Suprapubic skin (tissue), 4 donors: ENCODE results near the gene KCNK4. TPM values are rescaled to one million over a fixed set of nuclear protein-coding genes. Genes with fewer than 3 reads are reported as not detected.

Source experiments
- DNase-seq, 2 donors: peaks; one replicate each; pipeline ENCODE4 v3.0.0-alpha.2; 2019; ENCODE audit warnings: low spot score in 2 of 2
- H3K27ac ChIP-seq: fragments of 200-600 bp; sonication (generic); one replicate; pipeline ENCODE4 v1.5.1; 2019
- H3K27me3 ChIP-seq: fragments of 200-600 bp; sonication (generic); one replicate; pipeline ENCODE4 v1.5.1; 2019
- H3K36me3 ChIP-seq: fragments of 200-600 bp; sonication (generic); one replicate; pipeline ENCODE4 v1.5.1; 2019
- H3K4me1 ChIP-seq: fragments of 200-600 bp; sonication (generic); one replicate; pipeline ENCODE4 v1.5.1; 2019
- H3K4me3 ChIP-seq: fragments of 200-600 bp; sonication (generic); one replicate; pipeline ENCODE4 v1.5.1; 2019; ENCODE audit warnings: mild to moderate bottlenecking
- H3K9me3 ChIP-seq: fragments of 200-600 bp; sonication (generic); one replicate; pipeline ENCODE4 v1.5.1; 2019
- EP300 ChIP-seq: sonication (generic); formaldehyde crosslinking; IDR thresholded peaks from one replicate; pipeline ENCODE4 v1.6.1; 2017; ENCODE audit warnings: antibody characterized with exemption
- POLR2A ChIP-seq, 2 donors: fragments of 450-650 bp; IDR thresholded peaks; one replicate each; pipeline ENCODE4 v1.6.1; 2017; ENCODE audit warnings: antibody characterized with exemption in 2 of 2, mild to moderate bottlenecking in 2 of 2, moderate library complexity in 2 of 2
- POLR2AphosphoS5 ChIP-seq, 3 donors: sonication (generic); formaldehyde crosslinking; IDR thresholded peaks; one replicate each; pipeline ENCODE4 v1.6.1; 2017; ENCODE audit warnings: antibody characterized with exemption in 3 of 3
- WGBS: methylation state at CpG from one replicate; pipeline ENCODE4 v1.1.5; 2018; 5-methylcytosine and 5-hydroxymethylcytosine counted together
- total RNA-seq, 4 donors: library from RNA; depleted of rRNA; stranded (reverse); fragments of >200 nt; gene quantifications; one replicate each; pipeline ENCODE4 v1.1.0, GENCODE V29; 2016
- TF ChIP-seq, protein P1 (sequence below), 2 donors: fragments of 200-600 bp in 1 of 2; fragments of 450-650 bp in 1 of 2; sonication (generic) in 1 of 2; IDR thresholded peaks; one replicate each; pipeline ENCODE4 v1.5.1; 2016 to 2019; ENCODE audit warnings: antibody characterized with exemption in 2 of 2, mild to moderate bottlenecking in 1 of 2, moderate library complexity in 1 of 2

The KCNK4 gene
- total RNA-seq, 4 donors from 2014 or later: not detected

DNA sequence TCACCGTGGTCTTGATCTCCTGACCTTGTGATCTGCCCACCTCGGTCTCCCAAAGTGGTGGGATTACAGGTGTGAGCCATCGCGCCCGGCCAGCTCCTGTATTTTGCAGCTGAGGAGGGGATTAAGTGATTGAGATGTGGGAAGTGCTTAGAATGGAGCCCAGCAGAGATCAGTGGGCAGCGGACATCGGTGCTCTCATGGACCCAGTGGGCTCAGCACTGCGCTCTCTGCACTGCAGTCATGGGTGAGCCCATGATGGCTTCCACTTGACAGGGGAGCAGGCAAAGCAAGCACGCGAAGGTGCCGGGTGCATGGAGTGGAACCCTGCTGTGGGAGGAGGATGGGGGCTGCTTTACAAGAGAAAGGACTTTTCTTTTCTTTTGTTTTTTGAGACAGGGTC, 39.8 kb downstream of the KCNK4 start:
- Histone ChIP-seq H3K27ac (no peak overlapping the region), H3K27me3 (no peaks in the 10 kb centered on the region), H3K4me1 (peaks cover 30% of the 10 kb centered on the region), H3K4me3 (no peak overlapping the region), H3K36me3 (no peaks in the 10 kb centered on the region), H3K9me3 (no peaks in the 10 kb centered on the region)
- no peak for DNase-seq
- TF ChIP-seq POLR2A (IDR thresholded peaks at IDR 0.05) (no peak), EP300 (no peak), POLR2AphosphoS5 (IDR thresholded peaks at IDR 0.05) (no peak)
- TF ChIP-seq, protein P1, sequence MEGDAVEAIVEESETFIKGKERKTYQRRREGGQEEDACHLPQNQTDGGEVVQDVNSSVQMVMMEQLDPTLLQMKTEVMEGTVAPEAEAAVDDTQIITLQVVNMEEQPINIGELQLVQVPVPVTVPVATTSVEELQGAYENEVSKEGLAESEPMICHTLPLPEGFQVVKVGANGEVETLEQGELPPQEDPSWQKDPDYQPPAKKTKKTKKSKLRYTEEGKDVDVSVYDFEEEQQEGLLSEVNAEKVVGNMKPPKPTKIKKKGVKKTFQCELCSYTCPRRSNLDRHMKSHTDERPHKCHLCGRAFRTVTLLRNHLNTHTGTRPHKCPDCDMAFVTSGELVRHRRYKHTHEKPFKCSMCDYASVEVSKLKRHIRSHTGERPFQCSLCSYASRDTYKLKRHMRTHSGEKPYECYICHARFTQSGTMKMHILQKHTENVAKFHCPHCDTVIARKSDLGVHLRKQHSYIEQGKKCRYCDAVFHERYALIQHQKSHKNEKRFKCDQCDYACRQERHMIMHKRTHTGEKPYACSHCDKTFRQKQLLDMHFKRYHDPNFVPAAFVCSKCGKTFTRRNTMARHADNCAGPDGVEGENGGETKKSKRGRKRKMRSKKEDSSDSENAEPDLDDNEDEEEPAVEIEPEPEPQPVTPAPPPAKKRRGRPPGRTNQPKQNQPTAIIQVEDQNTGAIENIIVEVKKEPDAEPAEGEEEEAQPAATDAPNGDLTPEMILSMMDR (IDR thresholded peaks at IDR 0.05): no peak
- WGBS: 84% methylated on average over 11 of the region's 11 CpGs

DNA sequence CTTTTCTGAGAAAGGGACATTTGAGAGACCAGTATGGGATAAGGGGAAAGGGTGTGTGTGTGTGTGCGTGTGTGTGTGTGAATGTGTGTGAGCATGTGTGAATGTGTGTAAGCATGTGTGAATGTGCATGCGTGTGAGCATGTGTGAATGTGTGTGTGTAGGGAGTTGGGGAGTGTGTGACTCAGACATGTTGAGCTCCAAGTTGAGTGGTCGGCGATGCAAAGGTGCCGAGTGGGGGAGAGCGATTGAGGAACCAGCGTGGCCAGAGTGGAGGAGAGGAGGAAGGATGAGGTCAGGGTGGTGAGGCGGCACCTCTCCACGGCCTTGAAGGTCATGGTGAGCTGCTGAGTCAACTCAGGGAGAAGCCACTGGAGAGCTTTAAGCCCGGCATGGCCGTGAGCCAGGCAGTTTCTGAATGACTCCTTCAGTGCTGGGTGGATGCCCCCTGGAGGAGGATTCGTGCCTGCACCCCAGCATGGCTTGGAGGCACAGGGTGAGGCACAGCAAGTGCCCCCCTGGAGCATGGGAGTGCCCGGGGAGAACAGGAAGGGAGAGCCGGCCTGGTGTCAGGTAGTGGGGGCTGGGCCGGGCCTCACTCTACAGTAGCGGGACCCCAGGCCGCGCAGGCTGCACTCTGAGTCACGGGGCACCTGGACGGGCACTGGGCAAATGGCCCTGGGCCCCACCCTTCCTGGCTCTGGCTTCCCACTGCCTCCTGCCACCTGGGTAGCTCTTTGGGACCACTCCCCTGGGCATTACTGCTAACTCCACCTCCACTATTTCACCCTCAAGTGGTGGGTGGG, 40.7 kb downstream of the KCNK4 start:
- no peaks in the 10 kb centered on the region for H3K9me3 ChIP-seq
- H3K4me3 ChIP-seq: no peak overlapping the region
- H3K27ac ChIP-seq: no peak overlapping the region
- TF ChIP-seq, protein P1 (IDR thresholded peaks at IDR 0.05): peak; percentile 33 to 58
- TF ChIP-seq EP300: no peak
- H3K36me3 ChIP-seq: no peaks in the 10 kb centered on the region
- DNase-seq: no peak
- H3K27me3 ChIP-seq: no peaks in the 10 kb centered on the region
- WGBS: 20% methylated on average over 15 of the region's 20 CpGs
- H3K4me1 ChIP-seq: peaks cover 30% of the 10 kb centered on the region

DNA sequence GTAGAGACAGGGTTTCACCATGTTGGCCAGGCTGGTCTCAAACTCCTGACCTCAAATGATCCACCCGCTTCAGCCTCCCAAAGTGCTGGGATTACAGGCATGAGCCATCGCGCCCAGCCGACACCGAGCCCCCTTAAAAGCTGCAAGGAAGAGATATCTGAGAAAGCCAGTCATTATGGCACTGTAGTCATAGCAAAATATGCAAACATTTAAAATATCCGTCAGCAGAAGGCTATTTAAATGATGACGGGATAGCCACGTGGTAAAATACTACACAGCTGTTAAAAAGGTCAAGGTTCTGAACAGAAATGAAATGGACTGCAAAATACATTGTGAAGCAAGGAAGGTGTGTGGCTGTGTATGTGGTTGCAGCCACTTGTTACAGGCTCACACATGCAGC, 42.5 kb downstream of the KCNK4 start:
- no peak for TF ChIP-seq EP300
- no peak for TF ChIP-seq POLR2AphosphoS5 (IDR thresholded peaks at IDR 0.05)
- no peak for TF ChIP-seq POLR2A (IDR thresholded peaks at IDR 0.05)
- TF ChIP-seq, protein P1 (IDR thresholded peaks at IDR 0.05): no peak

DNA sequence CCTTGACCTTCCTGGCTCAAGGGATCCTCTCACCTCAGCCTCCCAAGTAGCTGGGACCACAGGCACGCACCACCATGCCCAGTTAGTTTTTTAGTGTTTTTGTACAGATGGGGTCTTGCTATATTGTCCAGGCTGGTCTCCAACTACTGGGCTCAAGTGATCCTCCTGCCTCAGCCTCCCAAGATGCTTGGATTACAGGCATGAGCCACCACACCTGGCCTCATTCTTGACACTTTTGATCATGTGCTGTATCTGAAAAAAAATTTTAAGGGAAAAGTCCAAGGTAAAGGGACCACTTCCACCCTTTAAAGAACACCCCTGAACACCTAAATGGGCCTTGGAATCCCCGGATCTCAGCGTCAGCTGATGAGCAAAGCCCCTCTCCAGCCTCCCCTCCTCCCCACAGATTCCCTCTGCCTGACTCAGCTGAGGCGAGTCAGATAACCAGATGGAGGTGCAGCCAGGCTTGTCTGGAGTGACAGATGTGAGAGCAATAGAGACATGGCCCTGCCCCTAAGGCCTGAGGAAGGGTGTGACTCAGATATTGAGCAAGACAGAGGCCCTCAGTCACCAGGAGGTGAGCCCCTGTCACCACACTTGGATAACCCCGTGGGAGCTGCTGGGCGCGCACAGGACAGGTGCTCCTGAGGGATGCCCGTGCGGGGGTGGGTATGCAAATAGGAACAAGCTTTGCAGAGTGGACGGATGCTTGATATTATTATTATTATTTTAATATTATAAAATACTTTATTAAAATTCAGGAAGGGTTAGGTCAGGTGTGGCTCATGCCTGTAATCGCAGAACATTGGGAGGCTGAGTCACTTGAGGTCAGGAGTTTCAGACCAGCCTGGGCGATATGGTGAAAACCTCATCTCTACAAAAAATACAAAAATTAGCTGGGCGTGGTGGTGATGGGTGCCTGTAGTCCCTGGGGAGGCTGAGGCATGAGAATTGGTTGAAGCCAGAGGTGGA, 43.9 kb downstream of the KCNK4 start:
- Histone ChIP-seq H3K27me3 (no peaks in the 10 kb centered on the region), H3K27ac (peak overlapping the region; percentile 36), H3K9me3 (no peaks in the 10 kb centered on the region), H3K4me1 (peaks cover 20% of the 10 kb centered on the region), H3K4me3 (no peak overlapping the region), H3K36me3 (no peaks in the 10 kb centered on the region)
- TF ChIP-seq POLR2A (IDR thresholded peaks at IDR 0.05) (no peak), POLR2AphosphoS5 (IDR thresholded peaks at IDR 0.05) (peak in 2 of 3 donors; percentile 35 to 70)
- WGBS: 39% methylated on average over 13 of the region's 13 CpGs
- no peak for DNase-seq

More for the DNA sequence above, 42.5 kb downstream of the KCNK4 start:
- no peak overlapping the region for H3K27ac ChIP-seq
- no peak for DNase-seq
- no peak overlapping the region for H3K4me3 ChIP-seq
- H3K27me3 ChIP-seq: no peaks in the 10 kb centered on the region
- 90% methylated on average over 8 of the region's 8 CpGs for WGBS
- peaks cover 30% of the 10 kb centered on the region for H3K4me1 ChIP-seq
- no peaks in the 10 kb centered on the region for H3K36me3 ChIP-seq
- H3K9me3 ChIP-seq: no peaks in the 10 kb centered on the region

DNA sequence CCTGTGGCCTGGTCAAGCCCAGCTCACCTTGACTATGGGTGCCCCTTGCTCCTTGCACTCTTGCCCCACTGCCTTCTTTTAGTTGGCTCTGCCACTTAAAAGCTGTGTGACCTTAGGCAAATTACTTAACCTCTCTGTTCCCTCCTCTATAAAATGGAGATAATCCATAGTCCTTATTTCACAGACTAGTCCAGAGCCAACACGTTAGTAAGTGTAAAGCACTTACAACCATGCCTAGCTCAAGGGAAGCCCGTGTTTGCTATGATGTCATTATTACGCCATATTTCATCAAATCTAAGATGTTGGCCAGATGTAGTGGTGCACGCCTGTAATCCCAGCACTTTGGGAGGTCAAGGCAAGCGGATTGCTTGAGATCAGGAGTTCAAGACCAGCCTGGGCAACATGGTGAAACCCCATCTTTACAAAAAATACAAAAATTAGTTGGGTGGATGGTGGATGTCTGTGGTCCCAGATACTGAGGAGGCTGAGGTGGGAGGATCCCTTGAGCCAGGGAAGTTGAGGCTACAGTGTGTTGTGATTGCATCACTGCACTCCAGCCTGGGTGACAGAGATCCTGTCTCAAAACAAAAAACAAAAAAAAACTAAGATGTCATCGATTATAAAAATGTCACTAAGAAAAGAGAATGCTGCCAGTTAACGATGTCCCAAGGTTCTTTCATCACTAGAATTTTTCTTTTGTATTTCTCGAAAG, 46.6 kb downstream of the KCNK4 start:
- WGBS: 71% methylated on average over 8 of the region's 8 CpGs
- Histone ChIP-seq H3K9me3 (no peaks in the 10 kb centered on the region), H3K27me3 (no peaks in the 10 kb centered on the region), H3K4me3 (no peak overlapping the region), H3K27ac (no peak overlapping the region), H3K36me3 (no peaks in the 10 kb centered on the region), H3K4me1 (peaks cover 14% of the 10 kb centered on the region)
- TF ChIP-seq, protein P1 (IDR thresholded peaks at IDR 0.05): no peak
- TF ChIP-seq POLR2A (IDR thresholded peaks at IDR 0.05) (no peak), EP300 (no peak), POLR2AphosphoS5 (IDR thresholded peaks at IDR 0.05) (no peak)
- DNase-seq: no peak
